ENCODE results near the gene UBXN11.

Gene UBXN11

GRCh38 chr1:26350343-26350700 is 43.9 kb upstream of the UBXN11 start:
- Histone ChIP-seq H3K36me3 (replicated peaks; ENCODE audit: low read depth, low read length) (no peaks in the 10 kb centered on the region), H3K4me2 (ENCODE audit: low read length) (no peak overlapping the region), H3K4me3 (ENCODE audit: low read length) (no peak overlapping the region), H3K4me1 (ENCODE audit: low read length) (no peaks in the 10 kb centered on the region), H3K9me3 (ENCODE audit: insufficient read depth, low read length) (no peaks in the 10 kb centered on the region), H2AFZ (ENCODE audit: low read depth, low read length) (no peak overlapping the region), H3K79me2 (ENCODE audit: low read length) (no peaks in the 10 kb centered on the region), H3K27ac (ENCODE audit: low read length) (no peak overlapping the region), H3K27me3 (ENCODE audit: low read depth, low read length) (no peaks in the 10 kb centered on the region), H3K9ac (ENCODE audit: low read length) (no peak overlapping the region), H4K20me1 (ENCODE audit: insufficient read depth, low read length) (no peaks in the 10 kb centered on the region)
- no peak for TF ChIP-seq CTCF (IDR thresholded peaks at IDR 0.05; ENCODE audit: low read depth, low read length)
- no peak for TF ChIP-seq EZH2phosphoT487 (IDR thresholded peaks at IDR 0.05; ENCODE audit: low read depth)

- H3K4me1 ChIP-seq (ENCODE audit: low read length) = no peaks in the 10 kb centered on the region
- no peak overlapping the region for H3K9ac ChIP-seq (ENCODE audit: low read length)
- TF ChIP-seq EZH2phosphoT487 (IDR thresholded peaks at IDR 0.05; ENCODE audit: low read depth) = no peak
- TF ChIP-seq CTCF (IDR thresholded peaks at IDR 0.05; ENCODE audit: low read depth, low read length) = no peak
- no peaks in the 10 kb centered on the region for H3K36me3 ChIP-seq (replicated peaks; ENCODE audit: low read depth, low read length)
- no peaks in the 10 kb centered on the region for H3K79me2 ChIP-seq (ENCODE audit: low read length)
- no peak overlapping the region for H3K4me3 ChIP-seq (ENCODE audit: low read length)
- H3K4me2 ChIP-seq (ENCODE audit: low read length) = no peak overlapping the region
- no peaks in the 10 kb centered on the region for H3K27me3 ChIP-seq (ENCODE audit: low read depth, low read length)
- no peaks in the 10 kb centered on the region for H4K20me1 ChIP-seq (ENCODE audit: insufficient read depth, low read length)
- H3K9me3 ChIP-seq (ENCODE audit: insufficient read depth, low read length) = no peaks in the 10 kb centered on the region
- no peak overlapping the region for H2AFZ ChIP-seq (ENCODE audit: low read depth, low read length)
- H3K27ac ChIP-seq (ENCODE audit: low read length) = no peak overlapping the region
These were observed 43.4 kb upstream of the UBXN11 start for GRCh38 chr1:26349877-26350244.

GRCh38 chr1:26349188-26349876 is 42.9 kb upstream of the UBXN11 start:
- H3K4me2 ChIP-seq (ENCODE audit: low read length) = no peak overlapping the region
- H3K9me3 ChIP-seq (ENCODE audit: insufficient read depth, low read length) = no peaks in the 10 kb centered on the region
- no peak overlapping the region for H3K27ac ChIP-seq (ENCODE audit: low read length)
- H3K27me3 ChIP-seq (ENCODE audit: low read depth, low read length) = no peaks in the 10 kb centered on the region
- no peaks in the 10 kb centered on the region for H4K20me1 ChIP-seq (ENCODE audit: insufficient read depth, low read length)
- H3K79me2 ChIP-seq (ENCODE audit: low read length) = no peaks in the 10 kb centered on the region
- TF ChIP-seq CTCF (IDR thresholded peaks at IDR 0.05; ENCODE audit: low read depth, low read length) (no peak), EZH2phosphoT487 (IDR thresholded peaks at IDR 0.05; ENCODE audit: low read depth) (no peak)
- no peaks in the 10 kb centered on the region for H3K4me1 ChIP-seq (ENCODE audit: low read length)
- no peak overlapping the region for H3K4me3 ChIP-seq (ENCODE audit: low read length)
- no peaks in the 10 kb centered on the region for H3K36me3 ChIP-seq (replicated peaks; ENCODE audit: low read depth, low read length)
- H3K9ac ChIP-seq (ENCODE audit: low read length) = no peak overlapping the region
- no peak overlapping the region for H2AFZ ChIP-seq (ENCODE audit: low read depth, low read length)

- Histone ChIP-seq H3K27ac (ENCODE audit: low read length) (no peak overlapping the region), H3K4me2 (ENCODE audit: low read length) (no peak overlapping the region), H4K20me1 (ENCODE audit: insufficient read depth, low read length) (no peaks in the 10 kb centered on the region), H2AFZ (ENCODE audit: low read depth, low read length) (no peak overlapping the region), H3K27me3 (ENCODE audit: low read depth, low read length) (0 out of 2 replicates have a peak, but pooled peaks cover 5% of the 10 kb centered on the region), H3K4me3 (ENCODE audit: low read length) (no peak overlapping the region), H3K9me3 (ENCODE audit: insufficient read depth, low read length) (no peaks in the 10 kb centered on the region), H3K36me3 (replicated peaks; ENCODE audit: low read depth, low read length) (no peaks in the 10 kb centered on the region), H3K9ac (ENCODE audit: low read length) (no peak overlapping the region), H3K79me2 (ENCODE audit: low read length) (no peaks in the 10 kb centered on the region), H3K4me1 (ENCODE audit: low read length) (no peaks in the 10 kb centered on the region)
- TF ChIP-seq CTCF (IDR thresholded peaks at IDR 0.05; ENCODE audit: low read depth, low read length) (no peak), EZH2phosphoT487 (IDR thresholded peaks at IDR 0.05; ENCODE audit: low read depth) (no peak)
These were observed 40.0 kb upstream of the UBXN11 start for GRCh38 chr1:26346274-26347033.

All from OCI-LY3 (cell line).